ENCODE results near the gene TAS2R10. TPM values are rescaled to one million over a fixed set of nuclear protein-coding genes. Genes with fewer than 3 reads are reported as not detected.
"Not testable (repeated sequence)": the region's sequence is repeated elsewhere in the genome, so short reads cannot be mapped to it uniquely, and the experiment has no call there.

Gene TAS2R10
- total RNA-seq, 1 experiment from 2014 or later = 1.1 TPM

DNA sequence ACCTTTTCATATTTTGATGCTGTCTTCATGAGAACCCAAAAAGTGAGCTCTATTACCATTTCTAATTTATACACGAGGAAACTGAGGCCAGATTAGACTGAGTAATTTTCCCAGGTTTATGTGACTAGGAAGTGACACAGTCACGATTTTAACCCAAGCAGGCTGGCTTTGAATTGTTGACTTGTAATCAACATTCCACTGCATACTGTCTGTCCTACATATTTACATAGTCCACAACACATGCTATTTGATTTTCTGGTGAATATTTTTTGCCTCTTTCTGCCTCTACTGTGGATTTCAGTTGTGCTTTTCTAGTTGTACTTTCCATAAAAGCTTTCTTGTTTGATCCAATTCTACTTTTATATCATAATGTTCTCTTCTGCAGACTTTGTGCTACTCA lies 31.9 kb downstream of the TAS2R10 start:
- Histone ChIP-seq H3K4me1 (ENCODE audit: insufficient read depth, low read length, poor library complexity, severe bottlenecking) (no peaks in the 10 kb centered on the region), H3K27me3 (replicated peaks; ENCODE audit: insufficient read depth, low read depth, low read length, poor library complexity) (no peaks in the 10 kb centered on the region), H3K36me3 (ENCODE audit: insufficient read depth, low read length, poor library complexity, severe bottlenecking) (no peaks in the 10 kb centered on the region), H3K9me3 (ENCODE audit: low read depth, low read length, poor library complexity, severe bottlenecking) (no peaks in the 10 kb centered on the region), H3K27ac (ENCODE audit: low read depth, low read length, poor library complexity, severe bottlenecking) (no peak overlapping the region), H3K4me3 (ENCODE audit: low read depth, low read length, poor library complexity, severe bottlenecking) (no peak overlapping the region)
- intact Hi-C loops (cut with micrococcal nuclease; ENCODE audit: unreplicated experiment) = no loop called here
- TF ChIP-seq, protein P1, sequence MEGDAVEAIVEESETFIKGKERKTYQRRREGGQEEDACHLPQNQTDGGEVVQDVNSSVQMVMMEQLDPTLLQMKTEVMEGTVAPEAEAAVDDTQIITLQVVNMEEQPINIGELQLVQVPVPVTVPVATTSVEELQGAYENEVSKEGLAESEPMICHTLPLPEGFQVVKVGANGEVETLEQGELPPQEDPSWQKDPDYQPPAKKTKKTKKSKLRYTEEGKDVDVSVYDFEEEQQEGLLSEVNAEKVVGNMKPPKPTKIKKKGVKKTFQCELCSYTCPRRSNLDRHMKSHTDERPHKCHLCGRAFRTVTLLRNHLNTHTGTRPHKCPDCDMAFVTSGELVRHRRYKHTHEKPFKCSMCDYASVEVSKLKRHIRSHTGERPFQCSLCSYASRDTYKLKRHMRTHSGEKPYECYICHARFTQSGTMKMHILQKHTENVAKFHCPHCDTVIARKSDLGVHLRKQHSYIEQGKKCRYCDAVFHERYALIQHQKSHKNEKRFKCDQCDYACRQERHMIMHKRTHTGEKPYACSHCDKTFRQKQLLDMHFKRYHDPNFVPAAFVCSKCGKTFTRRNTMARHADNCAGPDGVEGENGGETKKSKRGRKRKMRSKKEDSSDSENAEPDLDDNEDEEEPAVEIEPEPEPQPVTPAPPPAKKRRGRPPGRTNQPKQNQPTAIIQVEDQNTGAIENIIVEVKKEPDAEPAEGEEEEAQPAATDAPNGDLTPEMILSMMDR (conservative IDR thresholded peaks at IDR 0.05; ENCODE audit: low read depth, low read length) = no peak
- TF ChIP-seq EZH2 (IDR thresholded peaks at IDR 0.05; ENCODE audit: borderline replicate concordance, low read depth, low read length, poor library complexity, severe bottlenecking) = no peak
- POLR2A ChIA-PET (ENCODE audit: low non-redundant PET) = no interaction called here
- DNase-seq (ENCODE audit: low spot score) = no peak
- no TSS peak for BruUV-seq (replicated peaks)
- CTCF ChIA-PET = no interaction called here

DNA sequence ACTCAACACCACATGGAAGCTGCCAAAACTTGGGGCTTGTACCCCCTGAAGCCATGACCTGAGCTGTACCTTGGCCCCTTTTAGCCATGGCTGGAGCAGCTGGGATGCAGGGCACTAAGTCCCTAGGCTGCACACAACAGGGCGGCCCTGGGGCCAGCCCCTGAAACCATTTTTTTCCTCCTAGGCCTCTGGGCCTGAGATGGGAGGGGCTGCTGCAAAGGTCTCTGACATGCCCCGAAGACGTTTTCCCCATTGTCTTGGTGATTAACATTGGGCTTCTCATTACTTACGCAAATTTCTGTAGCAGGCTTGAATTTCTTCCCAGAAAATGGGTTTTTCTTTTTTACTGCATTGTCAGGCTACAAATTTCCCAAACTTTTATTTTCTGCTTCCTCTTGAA lies 34.4 kb downstream of the TAS2R10 start:
- DNase-seq (ENCODE audit: low spot score); H3K4me3 ChIP-seq (ENCODE audit: low read depth, low read length, poor library complexity, severe bottlenecking); H3K27me3 ChIP-seq (replicated peaks; ENCODE audit: insufficient read depth, low read depth, low read length, poor library complexity); BruUV-seq (replicated peaks); H3K36me3 ChIP-seq (ENCODE audit: insufficient read depth, low read length, poor library complexity, severe bottlenecking); H3K9me3 ChIP-seq (ENCODE audit: low read depth, low read length, poor library complexity, severe bottlenecking); POLR2A ChIA-PET (ENCODE audit: low non-redundant PET); H3K27ac ChIP-seq (ENCODE audit: low read depth, low read length, poor library complexity, severe bottlenecking); CTCF ChIA-PET; intact Hi-C loops (cut with micrococcal nuclease; ENCODE audit: unreplicated experiment); H3K4me1 ChIP-seq (ENCODE audit: insufficient read depth, low read length, poor library complexity, severe bottlenecking): not testable (repeated sequence)

DNA sequence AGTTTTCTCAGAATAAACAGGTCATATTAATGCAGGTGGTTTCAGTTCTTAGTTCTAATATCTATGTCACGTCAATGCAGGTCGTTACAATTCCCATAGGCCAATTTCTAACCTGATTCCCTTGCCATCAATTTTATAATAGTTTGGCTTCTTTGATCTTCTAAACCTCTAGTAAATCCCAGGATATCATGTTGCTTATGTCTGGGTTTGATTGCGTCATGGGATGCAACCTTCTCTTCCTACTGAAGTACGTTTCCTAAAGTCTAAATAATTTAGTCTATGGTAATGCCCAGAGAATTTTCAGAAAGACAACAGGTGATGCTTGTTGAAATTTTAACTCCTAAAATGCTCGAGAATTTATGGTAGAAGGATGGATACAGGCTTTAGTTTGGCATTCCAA lies 42.9 kb downstream of the TAS2R10 start:
- no TSS peak for BruUV-seq (replicated peaks)
- Histone ChIP-seq H3K27me3 (replicated peaks; ENCODE audit: insufficient read depth, low read depth, low read length, poor library complexity) (no peaks in the 10 kb centered on the region), H3K36me3 (ENCODE audit: insufficient read depth, low read length, poor library complexity, severe bottlenecking) (no peaks in the 10 kb centered on the region), H3K4me3 (ENCODE audit: low read depth, low read length, poor library complexity, severe bottlenecking) (no peak overlapping the region), H3K27ac (ENCODE audit: low read depth, low read length, poor library complexity, severe bottlenecking) (no peak overlapping the region), H3K4me1 (ENCODE audit: insufficient read depth, low read length, poor library complexity, severe bottlenecking) (no peaks in the 10 kb centered on the region), H3K9me3 (ENCODE audit: low read depth, low read length, poor library complexity, severe bottlenecking) (no peaks in the 10 kb centered on the region)
- CTCF ChIA-PET = no interaction called here
- no peak for TF ChIP-seq EZH2 (IDR thresholded peaks at IDR 0.05; ENCODE audit: borderline replicate concordance, low read depth, low read length, poor library complexity, severe bottlenecking)
- TF ChIP-seq, protein P1 (conservative IDR thresholded peaks at IDR 0.05; ENCODE audit: low read depth, low read length) = no peak
- POLR2A ChIA-PET (ENCODE audit: low non-redundant PET) = no interaction called here
- no peak for DNase-seq (ENCODE audit: low spot score)
- intact Hi-C loops (cut with micrococcal nuclease; ENCODE audit: unreplicated experiment) = no loop called here

DNA sequence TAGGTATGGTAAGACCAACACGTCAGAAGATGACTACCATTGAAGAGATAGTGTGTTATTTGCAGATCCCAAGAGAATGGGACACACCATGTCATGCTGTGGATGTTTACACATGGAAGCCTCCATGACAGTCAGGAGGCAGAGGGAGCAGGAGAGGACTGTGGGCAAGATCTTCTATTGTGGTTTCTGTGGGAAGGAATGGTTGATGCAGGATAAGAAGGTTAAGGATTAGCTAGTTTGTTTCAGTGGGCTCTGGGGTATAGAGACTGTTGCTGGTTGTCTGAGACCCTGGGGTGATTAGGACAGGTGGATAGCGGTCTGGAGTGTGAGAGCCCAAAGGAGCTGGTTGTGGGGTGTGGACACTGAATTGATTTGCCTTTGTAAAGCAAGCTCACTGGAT lies 47.1 kb downstream of the TAS2R10 start:
- H3K27me3 ChIP-seq (replicated peaks; ENCODE audit: insufficient read depth, low read depth, low read length, poor library complexity) = no peaks in the 10 kb centered on the region
- H3K27ac ChIP-seq (ENCODE audit: low read depth, low read length, poor library complexity, severe bottlenecking) = no peak overlapping the region
- no peaks in the 10 kb centered on the region for H3K4me1 ChIP-seq (ENCODE audit: insufficient read depth, low read length, poor library complexity, severe bottlenecking)
- BruUV-seq (replicated peaks) = no TSS peak
- H3K9me3 ChIP-seq (ENCODE audit: low read depth, low read length, poor library complexity, severe bottlenecking) = no peaks in the 10 kb centered on the region
- no peaks in the 10 kb centered on the region for H3K36me3 ChIP-seq (ENCODE audit: insufficient read depth, low read length, poor library complexity, severe bottlenecking)
- TF ChIP-seq, protein P1 (conservative IDR thresholded peaks at IDR 0.05; ENCODE audit: low read depth, low read length) = no peak
- no peak for TF ChIP-seq EZH2 (IDR thresholded peaks at IDR 0.05; ENCODE audit: borderline replicate concordance, low read depth, low read length, poor library complexity, severe bottlenecking)
- intact Hi-C loops (cut with micrococcal nuclease; ENCODE audit: unreplicated experiment) = loop anchor here (10.0 kb wide), 1 partner anchor 1256 kb away; no protein-coding TSS in a partner anchor
- ChIA-PET POLR2A (ENCODE audit: low non-redundant PET) (no interaction called here), CTCF (no interaction called here)
- H3K4me3 ChIP-seq (ENCODE audit: low read depth, low read length, poor library complexity, severe bottlenecking) = no peak overlapping the region
- DNase-seq (ENCODE audit: low spot score) = no peak
